ENCODE measurements around the gene CTCFL.

DNA sequence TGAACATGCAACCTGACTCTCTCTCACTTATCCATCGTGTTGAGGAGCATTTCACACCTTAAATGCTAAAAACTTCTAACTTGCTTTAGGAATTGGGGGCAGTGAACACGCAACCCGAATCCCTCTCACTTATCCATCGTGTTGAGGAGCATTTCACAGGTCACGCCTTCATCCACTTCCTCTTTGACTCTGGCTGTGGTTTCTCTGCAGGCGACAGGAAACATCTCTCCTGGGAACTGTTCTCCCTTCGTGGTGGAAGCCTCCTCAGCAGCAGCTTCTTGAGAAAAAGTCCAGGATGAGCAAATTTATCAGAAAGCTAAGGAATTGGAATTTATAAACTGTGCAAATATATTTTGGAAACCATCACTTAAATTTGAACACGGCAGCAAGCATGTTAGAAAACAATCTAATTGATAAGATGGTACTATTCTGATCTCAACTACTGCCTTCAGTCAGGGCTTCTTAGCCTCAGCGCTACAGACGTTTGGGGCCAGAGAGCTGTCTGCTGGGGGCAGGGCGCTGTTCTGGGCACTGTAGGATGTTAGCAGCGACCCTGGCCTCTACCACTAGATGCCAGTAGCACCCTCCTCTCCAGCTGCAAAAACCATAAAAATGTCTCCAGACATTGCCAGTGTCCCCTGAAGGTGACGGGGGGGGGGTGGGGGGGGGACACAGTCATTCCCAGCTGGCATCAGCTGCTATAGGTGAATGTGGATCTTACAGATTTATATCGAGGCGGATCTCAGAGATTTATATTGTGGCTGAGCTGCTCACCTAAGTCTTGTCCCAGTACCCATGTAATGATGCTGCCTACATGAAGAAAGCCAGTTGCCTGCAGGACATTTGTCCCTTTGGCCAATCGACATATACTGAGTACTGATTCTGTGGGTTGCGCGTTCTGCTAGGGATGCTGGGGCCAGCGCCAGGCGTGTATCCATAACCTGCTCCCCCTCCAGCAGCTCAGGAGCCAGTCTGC is 26.2 kb downstream of the CTCFL start:
- TF ChIP-seq CTCF (IDR thresholded peaks at IDR 0.05) (peak in 2 of 5 experiments; percentile 18 to 31), POLR2A (IDR thresholded peaks at IDR 0.05) (no peak), EP300 (IDR thresholded peaks at IDR 0.05; ENCODE audit: low read depth) (no peak)
